Hepatocyte (in vitro differentiated cells): Measurements from ENCODE around the gene HCN3. TPM values are rescaled to one million over a fixed set of nuclear protein-coding genes. Genes with fewer than 3 reads are reported as not detected.

Experiments
- DNase-seq: peaks from one replicate; pipeline ENCODE4 v3.0.0-alpha.2; 2016; ENCODE audit warnings: low spot score
- H2AFZ ChIP-seq: fragments of 200-600 bp; sonication (generic); 2 replicates; pipeline ENCODE4 v1.6.0; 2016; ENCODE audit warnings: antibody characterized with exemption, mild to moderate bottlenecking
- H3K27ac ChIP-seq: fragments of 200-600 bp; sonication (generic); 2 replicates; pipeline ENCODE4 v1.5.1; 2016; ENCODE audit warnings: mild to moderate bottlenecking
- H3K27me3 ChIP-seq: fragments of 200-600 bp; sonication (generic); 2 replicates; pipeline ENCODE4 v1.6.1; 2016
- H3K36me3 ChIP-seq: fragments of 200-600 bp; sonication (generic); replicated peaks from 2 replicates; pipeline ENCODE4 v1.5.1; 2016; ENCODE audit warnings: low read depth; ENCODE audit not compliant: insufficient read depth
- H3K4me1 ChIP-seq: fragments of 200-600 bp; sonication (generic); 2 replicates; pipeline ENCODE4 v1.5.1; 2016; ENCODE audit warnings: mild to moderate bottlenecking, moderate library complexity; ENCODE audit not compliant: insufficient read depth
- H3K4me2 ChIP-seq: fragments of 200-600 bp; sonication (generic); 2 replicates; pipeline ENCODE4 v1.6.0; 2016
- H3K4me3 ChIP-seq: fragments of 200-600 bp; sonication (generic); 2 replicates; pipeline ENCODE4 v1.5.1; 2016; ENCODE audit warnings: mild to moderate bottlenecking
- H3K79me2 ChIP-seq: fragments of 200-600 bp; sonication (generic); 2 replicates; pipeline ENCODE4 v1.6.0; 2017; ENCODE audit warnings: mild to moderate bottlenecking
- H3K9me2 ChIP-seq: fragments of 200-600 bp; sonication (generic); replicated peaks from 2 replicates; pipeline ENCODE4 v1.6.0; 2017; ENCODE audit warnings: mild to moderate bottlenecking; ENCODE audit not compliant: insufficient read depth
- H3K9me3 ChIP-seq: fragments of 200-600 bp; sonication (generic); 2 replicates; pipeline ENCODE4 v1.5.1; 2016; ENCODE audit warnings: low read depth, mild to moderate bottlenecking
- H4K20me1 ChIP-seq: fragments of 200-600 bp; sonication (generic); 2 replicates; pipeline ENCODE4 v1.6.0; 2016; ENCODE audit warnings: mild to moderate bottlenecking; ENCODE audit not compliant: insufficient read depth, poor library complexity, severe bottlenecking
- CTCF ChIP-seq: fragments of 200-600 bp; sonication (generic); IDR thresholded peaks from 2 replicates; pipeline ENCODE4 v1.5.1; 2016; ENCODE audit warnings: antibody characterized with exemption, mild to moderate bottlenecking; ENCODE audit not compliant: poor library complexity
- EZH2 ChIP-seq: fragments of 200-600 bp; sonication (generic); IDR thresholded peaks from 2 replicates; pipeline ENCODE4 v1.6.1; 2016; ENCODE audit warnings: antibody characterized with exemption, mild to moderate bottlenecking, borderline replicate concordance
- EZH2phosphoT487 ChIP-seq: fragments of 200-600 bp; sonication (generic); IDR thresholded peaks from one replicate; pipeline ENCODE4 v1.6.1; 2018; ENCODE audit warnings: antibody characterized with exemption, mild to moderate bottlenecking, low read depth, moderate library complexity; ENCODE audit not compliant: unreplicated experiment, severe bottlenecking
- WGBS: methylation state at CpG from one replicate; pipeline ENCODE4 v1.1.6; 2016; ENCODE audit warnings: low lambda C conversion rate; ENCODE audit errors: missing lambda C conversion rate; 5-methylcytosine and 5-hydroxymethylcytosine counted together
- polyA plus RNA-seq: library from polyadenylated mRNA; unstranded; fragments of >200 nt; fragmentation: Nextera tagmentation; extraction: Ambion mirVana; gene quantifications from 2 replicates; pipeline ENCODE4 v1.2.1, GENCODE V29; 2016
- total RNA-seq: library from RNA; depleted of rRNA; stranded (reverse); fragments of >200 nt; gene quantifications from 2 replicates; pipeline ENCODE4 v1.2.3, GENCODE V29; 2014

Gene HCN3
- total and polyA plus RNA-seq, 2 experiments from 2014 or later: 4.3 to 5.6 TPM

- Histone ChIP-seq H3K36me3 (no peaks in the 10 kb centered on the region), H3K4me3 (no peak overlapping the region), H3K4me1 (peaks cover 6% of the 10 kb centered on the region), H3K79me2 (no peaks in the 10 kb centered on the region), H3K9me3 (no peaks in the 10 kb centered on the region), H3K9me2 (no peaks in the 10 kb centered on the region), H3K27ac (peak overlapping the region; percentile 61), H4K20me1 (no peaks in the 10 kb centered on the region), H3K4me2 (no peak overlapping the region), H2AFZ (no peak overlapping the region), H3K27me3 (peaks cover 20% of the 10 kb centered on the region)
- DNase-seq: peak; percentile 47
- 77% methylated on average over 9 of the region's 9 CpGs for WGBS
- no peak for TF ChIP-seq EZH2phosphoT487
- TF ChIP-seq CTCF: no peak
- no peak for TF ChIP-seq EZH2
These were observed 23.5 kb downstream of the HCN3 start for GRCh38 chr1:155300553-155301329.

GRCh38 chr1:155301342-155301841, 24.1 kb downstream of the HCN3 start, which contains the start of gene PKLR:
TSS of gene PKLR (minus strand) at chr1:155301438. CDS start at chr1:155301395, 43 bp downstream.
- DNase-seq: no peak
- Histone ChIP-seq H3K4me1 (peaks cover 6% of the 10 kb centered on the region), H3K79me2 (no peaks in the 10 kb centered on the region), H3K4me2 (no peak within 1 kb of the TSS), H3K9me3 (no peaks in the 10 kb centered on the region), H4K20me1 (no peaks in the 10 kb centered on the region), H3K4me3 (no peak within 1 kb of the TSS), H3K36me3 (no peaks in the 10 kb centered on the region), H3K27ac (peak within 1 kb of the TSS; percentile 61), H2AFZ (no peak within 1 kb of the TSS), H3K9me2 (no peaks in the 10 kb centered on the region), H3K27me3 (peaks cover 14% of the 10 kb centered on the region)
- TF ChIP-seq EZH2 (no peak), EZH2phosphoT487 (no peak)
- 83% methylated on average over 5 of the region's 5 CpGs for WGBS

GRCh38 chr1:155304558-155305063, 27.3 kb downstream of the HCN3 start:
- Histone ChIP-seq H3K79me2 (peaks cover 7% of the 10 kb centered on the region), H3K4me2 (no peak overlapping the region), H3K9me3 (no peaks in the 10 kb centered on the region), H3K27ac (no peak overlapping the region), H3K4me1 (peaks cover 7% of the 10 kb centered on the region), H2AFZ (no peak overlapping the region), H3K36me3 (no peaks in the 10 kb centered on the region), H4K20me1 (no peaks in the 10 kb centered on the region), H3K4me3 (no peak overlapping the region), H3K27me3 (no peaks in the 10 kb centered on the region), H3K9me2 (no peaks in the 10 kb centered on the region)
- WGBS: 88% methylated on average over 11 of the region's 11 CpGs
- TF ChIP-seq EZH2 (no peak), CTCF (no peak)
- DNase-seq: no peak

- no peak overlapping the region for H2AFZ ChIP-seq
- H4K20me1 ChIP-seq: no peaks in the 10 kb centered on the region
- H3K4me3 ChIP-seq: no peak overlapping the region
- no peaks in the 10 kb centered on the region for H3K9me2 ChIP-seq
- WGBS: 82% methylated on average over 7 of the region's 7 CpGs
- no peak overlapping the region for H3K27ac ChIP-seq
- peaks cover 21% of the 10 kb centered on the region for H3K79me2 ChIP-seq
- DNase-seq: no peak
- H3K36me3 ChIP-seq: no peaks in the 10 kb centered on the region
- H3K27me3 ChIP-seq: no peaks in the 10 kb centered on the region
- no peak overlapping the region for H3K4me2 ChIP-seq
- no peaks in the 10 kb centered on the region for H3K9me3 ChIP-seq
- H3K4me1 ChIP-seq: peaks cover 19% of the 10 kb centered on the region
- no peak for TF ChIP-seq EZH2
- no peak for TF ChIP-seq EZH2phosphoT487
- no peak for TF ChIP-seq CTCF
These were observed 28.7 kb downstream of the HCN3 start for GRCh38 chr1:155305881-155306391.
